Measurements from ENCODE around the gene NAIF1.
"Not testable (repeated sequence)": the region's sequence is repeated elsewhere in the genome, so short reads cannot be mapped to it uniquely, and the experiment has no call there.

The NAIF1 gene

GRCh38 chr9:128026255-128026772 is 40.8 kb downstream of the NAIF1 start:
- no peak for DNase-seq (ENCODE audit: low spot score)

GRCh38 chr9:128025736-128026135 is 41.4 kb downstream of the NAIF1 start:
- DNase-seq (ENCODE audit: low spot score), result no peak

- no peak for DNase-seq (ENCODE audit: low spot score)
Observed at GRCh38 chr9:128024761-128025308, 42.3 kb downstream of the NAIF1 start.

- not testable (repeated sequence) for DNase-seq (ENCODE audit: low spot score)
Observed at GRCh38 chr9:128023671-128024070, 43.4 kb downstream of the NAIF1 start.

- DNase-seq (ENCODE audit: low spot score), result no peak
Observed at GRCh38 chr9:128022886-128023285, 44.2 kb downstream of the NAIF1 start.

GRCh38 chr9:128021098-128021497 is 46.0 kb downstream of the NAIF1 start:
- no peak for DNase-seq (ENCODE audit: low spot score)

- DNase-seq (ENCODE audit: low spot score), result no peak
Observed at GRCh38 chr9:128020692-128021091, 46.4 kb downstream of the NAIF1 start.

GRCh38 chr9:128015696-128016095 is 51.4 kb downstream of the NAIF1 start:
- no peak for DNase-seq (ENCODE audit: low spot score)

Data from ecto neural progenitor cell (in vitro differentiated cells).